HG02588 (cell line): ENCODE results near the gene HCN2.
"Not testable (repeated sequence)": the region's sequence is repeated elsewhere in the genome, so short reads cannot be mapped to it uniquely, and the experiment has no call there.

Experiments used
- ATAC-seq: cut with Tn5 transposase; IDR thresholded peaks from one replicate; pipeline ENCODE4 v1.9.1; 2021; ENCODE audit warnings: mild to moderate bottlenecking, moderate library complexity; ENCODE audit not compliant: unreplicated experiment

The HCN2 gene

GRCh38 chr19:602391-603301, 13.0 kb downstream of the HCN2 start:
- no peak for ATAC-seq

GRCh38 chr19:603302-603639, 13.6 kb downstream of the HCN2 start:
- ATAC-seq: not testable (repeated sequence)

GRCh38 chr19:603779-604178, 14.1 kb downstream of the HCN2 start:
- not testable (repeated sequence) for ATAC-seq

GRCh38 chr19:604355-604754, 14.7 kb downstream of the HCN2 start:
- ATAC-seq: no peak

- not testable (repeated sequence) for ATAC-seq
Observed at GRCh38 chr19:605061-605971, 15.6 kb downstream of the HCN2 start.

GRCh38 chr19:607301-608154, 17.8 kb downstream of the HCN2 start:
- ATAC-seq: no peak

GRCh38 chr19:608155-609003, 18.7 kb downstream of the HCN2 start:
- ATAC-seq: no peak

GRCh38 chr19:609004-609346, 19.3 kb downstream of the HCN2 start:
- no peak for ATAC-seq

- no peak for ATAC-seq
Observed at GRCh38 chr19:610071-610800, 20.6 kb downstream of the HCN2 start.

- no peak for ATAC-seq
Observed at GRCh38 chr19:610801-611480, 21.3 kb downstream of the HCN2 start.

GRCh38 chr19:611481-611868, 21.8 kb downstream of the HCN2 start:
- ATAC-seq: no peak

GRCh38 chr19:612941-613340, 23.3 kb downstream of the HCN2 start:
- no peak for ATAC-seq

GRCh38 chr19:613732-614567, 24.3 kb downstream of the HCN2 start:
- ATAC-seq: no peak

GRCh38 chr19:615619-616018, 25.9 kb downstream of the HCN2 start:
- no peak for ATAC-seq

- ATAC-seq: no peak
Observed at GRCh38 chr19:616062-616700, 26.5 kb downstream of the HCN2 start.

- ATAC-seq: no peak
Observed at GRCh38 chr19:616747-617526, 27.3 kb downstream of the HCN2 start.
